NCI-H1694 treated with DMSO at 0.1 percent for 48 hours (cell line): ENCODE data around the gene SCAF11.

Source experiments
- DNase-seq: peaks from one replicate; lab custom pipeline; 2025; lab: John Stamatoyannopoulos, UW

SCAF11 gene

DNA sequence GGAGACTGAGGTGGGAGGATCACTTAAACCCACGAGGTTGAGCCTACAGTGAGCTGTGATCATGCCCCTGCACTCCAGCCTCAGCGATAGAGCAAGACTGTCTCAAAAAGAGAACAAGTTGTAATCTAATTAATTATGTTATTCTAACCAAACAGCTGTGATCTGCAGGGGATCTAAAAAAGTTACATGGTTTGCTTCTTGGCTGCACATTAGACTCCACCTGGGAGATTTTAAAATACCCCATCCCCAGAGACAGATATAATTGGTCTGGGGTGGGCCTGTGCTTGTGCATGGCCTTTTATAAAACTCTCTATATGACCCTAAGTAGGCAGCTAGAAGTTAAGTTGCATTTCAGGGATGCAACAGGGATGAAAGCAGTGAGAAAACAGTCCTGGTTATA, 76.7 kb downstream of the SCAF11 start:
- no peak for DNase-seq

GRCh38 chr12:45912774-45913173, 77.6 kb downstream of the SCAF11 start:
- no peak for DNase-seq

DNA sequence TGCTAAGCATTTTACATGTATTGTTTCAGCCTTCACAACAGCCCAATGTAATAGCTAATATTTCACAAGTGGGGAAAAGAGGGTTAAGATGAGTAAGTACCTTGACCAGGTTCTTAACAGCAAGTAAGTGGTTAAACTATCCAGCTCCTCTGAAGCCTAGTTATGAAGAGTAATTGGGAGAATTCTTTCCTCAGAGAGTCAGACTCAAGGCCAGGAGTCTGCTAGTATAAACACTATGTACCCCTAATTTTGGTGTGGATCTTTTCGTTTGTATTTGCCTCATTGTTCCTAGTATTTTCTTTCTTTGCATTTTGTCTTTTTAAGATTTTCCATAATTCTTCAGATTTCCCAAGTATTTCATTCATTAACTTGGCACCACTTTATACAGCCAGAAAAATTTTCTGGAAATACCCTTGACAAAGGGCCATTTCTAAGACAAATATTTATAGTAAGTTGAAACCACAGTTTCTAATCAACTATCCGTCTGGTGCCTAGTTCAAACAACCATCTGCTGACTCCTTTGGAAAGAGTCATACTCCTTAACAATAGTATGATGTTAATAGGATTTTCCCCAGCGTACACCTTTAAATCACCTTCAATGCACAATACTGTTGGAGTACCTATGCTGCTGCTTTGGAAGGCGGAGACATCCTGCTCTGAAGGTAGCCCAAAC, 81.2 kb downstream of the SCAF11 start:
- no peak for DNase-seq

- DNase-seq = no peak
Observed at GRCh38 chr12:45907955-45908354, 82.4 kb downstream of the SCAF11 start.

DNA sequence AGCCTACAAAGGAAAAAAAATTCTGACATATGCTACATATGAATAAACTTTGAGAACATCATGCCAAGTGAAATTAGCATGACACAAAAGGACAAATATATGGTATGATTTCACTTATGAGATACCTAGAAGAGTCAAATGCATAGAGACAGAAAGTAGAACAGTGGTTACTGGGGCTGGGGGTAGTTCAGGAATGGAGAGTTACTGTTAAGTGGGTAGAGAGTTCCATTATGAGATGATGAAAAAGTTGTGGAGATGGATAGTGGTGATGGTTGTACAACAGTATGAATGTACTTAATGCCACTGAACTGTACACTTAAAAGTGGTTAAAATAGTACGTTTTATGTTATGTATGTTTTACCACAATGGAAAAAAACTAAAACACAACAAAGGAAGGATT, 92.3 kb downstream of the SCAF11 start:
- no peak for DNase-seq

GRCh38 chr12:45895961-45896360, 94.4 kb downstream of the SCAF11 start:
- no peak for DNase-seq

- no peak for DNase-seq
Observed at GRCh38 chr12:45893240-45893639, 97.1 kb downstream of the SCAF11 start.

GRCh38 chr12:45890276-45890675, 100.1 kb downstream of the SCAF11 start:
- DNase-seq = no peak

- DNase-seq = no peak
Observed at GRCh38 chr12:45887544-45887943, 102.8 kb downstream of the SCAF11 start.

GRCh38 chr12:45886685-45887084, 103.7 kb downstream of the SCAF11 start:
- no peak for DNase-seq

DNA sequence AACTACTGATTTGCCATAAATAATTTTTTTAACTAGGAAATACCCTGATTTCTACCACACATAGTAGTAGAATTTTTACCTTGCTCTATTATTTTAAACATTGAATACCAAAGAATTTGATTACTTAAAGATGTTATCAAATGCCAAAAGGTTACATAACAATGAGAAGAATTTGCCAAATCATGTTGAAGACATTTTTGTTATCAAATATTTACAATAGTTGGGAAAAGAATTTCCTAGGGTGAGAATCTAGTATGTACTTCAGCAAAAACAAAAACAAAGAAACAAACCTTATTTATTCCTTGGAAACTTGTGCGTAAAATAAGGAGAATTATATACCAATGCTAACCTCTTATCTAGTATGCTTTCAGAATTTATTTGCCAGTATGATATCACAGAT, 107.2 kb downstream of the SCAF11 start:
- no peak for DNase-seq

- no peak for DNase-seq
Observed at GRCh38 chr12:45880533-45880932, 109.8 kb downstream of the SCAF11 start.

- no peak for DNase-seq
Observed at GRCh38 chr12:45879363-45879895, 110.9 kb downstream of the SCAF11 start.

GRCh38 chr12:45878630-45879255, 111.6 kb downstream of the SCAF11 start:
- DNase-seq = no peak

GRCh38 chr12:45877069-45877468, 113.3 kb downstream of the SCAF11 start:
- DNase-seq = no peak

DNA sequence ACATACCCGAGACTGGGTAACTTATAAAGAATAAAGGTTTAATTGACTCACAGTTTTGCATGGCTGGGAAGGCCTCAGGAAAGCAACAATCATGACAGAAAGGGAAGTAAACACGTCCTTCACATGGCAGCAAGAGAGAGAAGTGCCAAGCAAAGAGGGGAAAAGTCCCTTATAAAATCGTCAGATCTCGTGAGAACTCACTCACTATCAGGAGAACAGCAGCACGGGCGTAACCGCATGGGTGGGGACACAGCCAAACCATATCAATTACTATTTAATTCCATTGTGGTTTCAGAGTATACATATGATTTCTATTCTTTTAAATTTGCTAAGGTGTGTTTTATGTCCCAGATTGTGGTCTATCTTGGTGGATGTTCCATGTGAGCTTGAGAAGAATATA, 117.9 kb downstream of the SCAF11 start:
- DNase-seq = no peak
